HEK293 (cell line): ENCODE data around the gene SLC12A3.
A peak's percentile ranks its signal among the peaks of the same experiment; 100 is the strongest.

ENCODE experiments used
- CTCF ChIA-PET: fragments of 350-600 bp; formaldehyde crosslinking; extraction: SDS; loops from one replicate; lab custom pipeline; 2021; ENCODE audit warnings: antibody characterized with exemption; lab: Yijun Ruan, JAX
- POLR2A ChIA-PET: fragments of 300-600 bp; formaldehyde crosslinking; extraction: SDS; loops from one replicate; lab custom pipeline; 2020; ENCODE audit warnings: antibody characterized with exemption, inconsistent platforms; lab: Yijun Ruan, JAX
- H3K27ac ChIP-seq: fragments of 200-500 bp; sonication (Bioruptor generic); 2 replicates; pipeline ENCODE4 v1.5.1; 2014; ENCODE audit warnings: low read depth, low read length, control low read depth, inconsistent platforms; ENCODE audit errors: extremely low read depth
- H3K36me3 ChIP-seq, 2 experiments: fragments of 200-500 bp in 1 of 2; sonication (Bioruptor generic) in 1 of 2; 1 replicate in 1 of 2; 2 replicates in 1 of 2; pipeline ENCODE4 v1.5.1; 2014 to 2017; ENCODE audit warnings: inconsistent platforms in 2 of 2, low read length in 2 of 2; ENCODE audit not compliant: control insufficient read depth in 2 of 2, insufficient read depth in 1 of 2
- H3K4me1 ChIP-seq: fragments of 200-500 bp; sonication (Bioruptor generic); 2 replicates; pipeline ENCODE4 v1.5.1; 2014; ENCODE audit warnings: mild to moderate bottlenecking, low read length, inconsistent platforms; ENCODE audit not compliant: control insufficient read depth, insufficient read depth
- H3K4me3 ChIP-seq: 2 replicates; pipeline ENCODE4 v1.5.1; 2011; ENCODE audit warnings: low read depth, mild to moderate bottlenecking, control low read depth, low read length, moderate library complexity
- H3K9me3 ChIP-seq: fragments of 200-500 bp; sonication (Bioruptor generic); 2 replicates; pipeline ENCODE4 v1.5.1; 2014; ENCODE audit warnings: low read depth, low read length, inconsistent platforms; ENCODE audit not compliant: control insufficient read depth, insufficient read depth
- BCL6B ChIP-seq: fragments of 450-650 bp; formaldehyde crosslinking; IDR thresholded peaks from 2 replicates; pipeline ENCODE4 v1.5.1; 2017; ENCODE audit warnings: missing biosample characterization, missing genetic modification characterization
- FEZF1 ChIP-seq: fragments of 450-650 bp; formaldehyde crosslinking; IDR thresholded peaks from 2 replicates; pipeline ENCODE4 v1.5.1; 2016; ENCODE audit warnings: missing biosample characterization, missing genetic modification characterization
- HOXA7 ChIP-seq: sonication (generic); formaldehyde crosslinking; IDR thresholded peaks from 2 replicates; pipeline ENCODE4 v1.8.1; 2022; ENCODE audit warnings: missing genetic modification reagents, borderline replicate concordance
- KLF16 ChIP-seq: fragments of 450-650 bp; formaldehyde crosslinking; IDR thresholded peaks from 2 replicates; pipeline ENCODE4 v1.5.1; 2017; ENCODE audit warnings: missing biosample characterization, missing genetic modification characterization
- PRDM1 ChIP-seq: fragments of 450-650 bp; formaldehyde crosslinking; IDR thresholded peaks from 2 replicates; pipeline ENCODE4; 2016; ENCODE audit warnings: missing biosample characterization, missing genetic modification characterization
- RBAK ChIP-seq: fragments of 450-650 bp; formaldehyde crosslinking; IDR thresholded peaks from 2 replicates; pipeline ENCODE4 v1.5.1; 2016; ENCODE audit warnings: missing biosample characterization, missing genetic modification characterization
- TCF7L2 ChIP-seq: IDR thresholded peaks from 2 replicates; pipeline ENCODE4 v1.6.1; 2011; ENCODE audit warnings: low read depth, mild to moderate bottlenecking, inconsistent platforms, low read length, moderate library complexity, borderline replicate concordance
- ZBTB17 ChIP-seq: fragments of 450-650 bp; formaldehyde crosslinking; IDR thresholded peaks from 2 replicates; pipeline ENCODE4 v1.5.1; 2016; ENCODE audit warnings: missing biosample characterization, missing genetic modification characterization
- ZNF121 ChIP-seq: fragments of 450-650 bp; formaldehyde crosslinking; IDR thresholded peaks from 2 replicates; pipeline ENCODE4 v1.5.1; 2016; ENCODE audit warnings: missing biosample characterization, missing genetic modification characterization
- ZNF138 ChIP-seq: fragments of 450-650 bp; formaldehyde crosslinking; IDR thresholded peaks from 2 replicates; pipeline ENCODE4 v1.5.1; 2016; ENCODE audit warnings: missing biosample characterization, missing genetic modification characterization, borderline replicate concordance
- ZNF140 ChIP-seq: fragments of 450-650 bp; formaldehyde crosslinking; IDR thresholded peaks from 2 replicates; pipeline ENCODE4 v1.5.1; 2016; ENCODE audit warnings: missing biosample characterization, missing genetic modification characterization
- ZNF184 ChIP-seq: fragments of 450-650 bp; IDR thresholded peaks from 2 replicates; pipeline ENCODE4 v1.5.1; 2018; ENCODE audit warnings: missing biosample characterization, mild to moderate bottlenecking, missing genetic modification characterization
- ZNF266 ChIP-seq: fragments of 450-650 bp; formaldehyde crosslinking; IDR thresholded peaks from 2 replicates; pipeline ENCODE4 v1.5.1; 2016; ENCODE audit warnings: missing biosample characterization, missing genetic modification characterization, low read depth
- ZNF416 ChIP-seq: fragments of 450-650 bp; formaldehyde crosslinking; IDR thresholded peaks from 2 replicates; pipeline ENCODE4 v1.5.1; 2016; ENCODE audit warnings: missing biosample characterization, missing genetic modification characterization
- ZNF658 ChIP-seq: fragments of 450-650 bp; formaldehyde crosslinking; IDR thresholded peaks from 2 replicates; pipeline ENCODE4; 2016; ENCODE audit warnings: missing biosample characterization, missing genetic modification characterization
- ZNF664 ChIP-seq: fragments of 450-650 bp; formaldehyde crosslinking; IDR thresholded peaks from 2 replicates; pipeline ENCODE4 v1.5.1; 2016; ENCODE audit warnings: missing biosample characterization, missing genetic modification characterization
- ZNF776 ChIP-seq: fragments of 450-650 bp; formaldehyde crosslinking; IDR thresholded peaks from 2 replicates; pipeline ENCODE4 v1.5.0; 2017; ENCODE audit warnings: missing biosample characterization, missing genetic modification characterization, borderline replicate concordance
- ZSCAN30 ChIP-seq: fragments of 450-650 bp; IDR thresholded peaks from 2 replicates; pipeline ENCODE4 v1.5.1; 2018; ENCODE audit warnings: missing biosample characterization, mild to moderate bottlenecking, missing genetic modification characterization, moderate library complexity
- TF ChIP-seq, protein P1 (sequence below): fragments of 450-650 bp; formaldehyde crosslinking; conservative IDR thresholded peaks from 2 replicates; pipeline ENCODE4 v1.5.1; 2016; ENCODE audit warnings: low read depth, missing biosample characterization, missing genetic modification characterization

Gene SLC12A3

DNA sequence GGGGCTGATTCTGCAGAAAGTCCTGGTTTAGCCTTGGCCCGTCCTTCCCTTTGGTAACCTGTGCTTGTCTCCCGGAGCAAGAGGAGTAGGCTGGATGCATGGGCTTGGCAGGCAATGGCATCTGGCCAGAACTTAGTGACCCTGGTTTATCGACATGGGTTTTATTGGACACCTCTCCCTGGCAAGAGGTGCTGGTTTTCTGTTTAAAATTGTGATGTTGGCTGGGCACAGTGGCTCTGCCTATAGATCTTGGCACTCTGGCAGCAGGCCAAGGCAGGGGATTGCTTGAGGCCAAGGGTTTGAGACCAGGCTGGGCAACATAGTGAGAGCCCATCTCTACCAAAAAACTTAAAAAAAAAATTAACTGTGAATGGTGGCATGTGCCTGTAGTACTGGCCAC, 31.2 kb downstream of the SLC12A3 start:
- CTCF ChIA-PET = interaction anchor here (0.9 kb wide), 1 partner anchor 31 kb away, joined by 3 read pairs; no protein-coding TSS in a partner anchor
- Histone ChIP-seq H3K9me3 (no peaks in the 10 kb centered on the region), H3K4me3 (no peak overlapping the region), H3K4me1 (no peaks in the 10 kb centered on the region), H3K27ac (no peak overlapping the region), H3K36me3 (no peaks in the 10 kb centered on the region)
- POLR2A ChIA-PET = no interaction called here
- TF ChIP-seq ZBTB17 (no peak), ZSCAN30 (tag by site-specific recombination) (no peak), HOXA7 (CRISPR knock-in tag) (no peak), KLF16 (tag by site-specific recombination) (no peak), ZNF416 (tag by site-specific recombination) (no peak), ZNF664 (tag by site-specific recombination) (no peak), TCF7L2 (no peak), ZNF140 (tag by site-specific recombination) (no peak)
- TF ChIP-seq, protein P1, sequence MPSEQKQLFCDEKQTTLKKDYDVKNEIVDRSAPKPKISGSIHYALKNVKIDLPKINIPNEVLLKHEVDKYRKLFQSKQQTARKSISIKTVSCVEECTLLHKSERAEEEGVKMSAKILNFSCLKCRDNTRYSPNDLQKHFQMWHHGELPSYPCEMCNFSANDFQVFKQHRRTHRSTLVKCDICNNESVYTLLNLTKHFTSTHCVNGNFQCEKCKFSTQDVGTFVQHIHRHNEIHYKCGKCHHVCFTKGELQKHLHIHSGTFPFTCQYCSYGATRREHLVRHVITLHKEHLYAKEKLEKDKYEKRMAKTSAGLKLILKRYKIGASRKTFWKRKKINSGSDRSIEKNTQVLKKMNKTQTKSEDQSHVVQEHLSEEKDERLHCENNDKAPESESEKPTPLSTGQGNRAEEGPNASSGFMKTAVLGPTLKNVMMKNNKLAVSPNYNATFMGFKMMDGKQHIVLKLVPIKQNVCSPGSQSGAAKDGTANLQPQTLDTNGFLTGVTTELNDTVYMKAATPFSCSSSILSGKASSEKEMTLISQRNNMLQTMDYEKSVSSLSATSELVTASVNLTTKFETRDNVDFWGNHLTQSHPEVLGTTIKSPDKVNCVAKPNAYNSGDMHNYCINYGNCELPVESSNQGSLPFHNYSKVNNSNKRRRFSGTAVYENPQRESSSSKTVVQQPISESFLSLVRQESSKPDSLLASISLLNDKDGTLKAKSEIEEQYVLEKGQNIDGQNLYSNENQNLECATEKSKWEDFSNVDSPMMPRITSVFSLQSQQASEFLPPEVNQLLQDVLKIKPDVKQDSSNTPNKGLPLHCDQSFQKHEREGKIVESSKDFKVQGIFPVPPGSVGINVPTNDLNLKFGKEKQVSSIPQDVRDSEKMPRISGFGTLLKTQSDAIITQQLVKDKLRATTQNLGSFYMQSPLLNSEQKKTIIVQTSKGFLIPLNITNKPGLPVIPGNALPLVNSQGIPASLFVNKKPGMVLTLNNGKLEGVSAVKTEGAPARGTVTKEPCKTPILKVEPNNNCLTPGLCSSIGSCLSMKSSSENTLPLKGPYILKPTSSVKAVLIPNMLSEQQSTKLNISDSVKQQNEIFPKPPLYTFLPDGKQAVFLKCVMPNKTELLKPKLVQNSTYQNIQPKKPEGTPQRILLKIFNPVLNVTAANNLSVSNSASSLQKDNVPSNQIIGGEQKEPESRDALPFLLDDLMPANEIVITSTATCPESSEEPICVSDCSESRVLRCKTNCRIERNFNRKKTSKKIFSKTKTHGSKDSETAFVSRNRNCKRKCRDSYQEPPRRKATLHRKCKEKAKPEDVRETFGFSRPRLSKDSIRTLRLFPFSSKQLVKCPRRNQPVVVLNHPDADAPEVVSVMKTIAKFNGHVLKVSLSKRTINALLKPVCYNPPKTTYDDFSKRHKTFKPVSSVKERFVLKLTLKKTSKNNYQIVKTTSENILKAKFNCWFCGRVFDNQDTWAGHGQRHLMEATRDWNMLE (tag by site-specific recombination) = no peak

- ChIA-PET POLR2A (no interaction called here), CTCF (interaction anchor here (0.9 kb wide), 1 partner anchor 30 kb away, joined by 3 read pairs; no protein-coding TSS in a partner anchor)
- H3K4me1 ChIP-seq = no peaks in the 10 kb centered on the region
- H3K36me3 ChIP-seq = no peaks in the 10 kb centered on the region
- no peak overlapping the region for H3K4me3 ChIP-seq
- no peaks in the 10 kb centered on the region for H3K9me3 ChIP-seq
- TF ChIP-seq ZNF121 (tag by site-specific recombination) (0 out of 2 replicates have a peak, but pooled peaks have one; percentile 28), PRDM1 (tag by site-specific recombination) (peak; percentile 64; the same call in 1 of the 2 replicates), ZNF184 (tag by site-specific recombination) (no peak), RBAK (tag by site-specific recombination) (no peak), ZNF776 (tag by site-specific recombination) (no peak)
- no peak overlapping the region for H3K27ac ChIP-seq
Observed at GRCh38 chr16:56897026-56897799, 32.2 kb downstream of the SLC12A3 start.

DNA sequence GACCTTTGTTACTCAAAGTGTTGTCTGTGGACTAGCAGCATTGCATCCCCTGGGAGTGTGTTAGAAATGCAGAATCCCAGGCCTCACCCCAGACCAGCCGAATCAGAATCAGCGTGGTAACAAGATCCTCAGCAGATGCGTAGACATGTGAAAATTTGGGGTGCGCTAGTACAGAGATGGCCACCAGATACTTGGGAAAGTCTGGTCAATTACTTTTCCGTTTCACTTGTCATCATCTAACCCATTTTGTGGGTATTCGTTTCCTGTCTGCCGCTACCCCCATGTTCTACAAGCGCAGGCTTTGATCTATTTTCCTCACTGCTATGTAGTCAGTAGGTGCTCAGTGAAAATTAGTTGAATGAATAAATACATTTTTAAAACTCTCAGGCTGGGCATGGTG, 33.8 kb downstream of the SLC12A3 start:
- no peak for TF ChIP-seq ZNF266
- TF ChIP-seq ZNF664 (tag by site-specific recombination) = 0 out of 2 replicates have a peak, but pooled peaks have one; percentile 33
- no peak for TF ChIP-seq ZNF138 (tag by site-specific recombination)
- no peak for TF ChIP-seq ZNF658
- no peak for TF ChIP-seq BCL6B (tag by site-specific recombination)
- no peak for TF ChIP-seq FEZF1 (tag by site-specific recombination)
- TF ChIP-seq, all 188 proteins: peak for 1
- no peaks in the 10 kb centered on the region for H3K36me3 ChIP-seq
- no peaks in the 10 kb centered on the region for H3K4me1 ChIP-seq
- H3K4me3 ChIP-seq = no peak overlapping the region
- ChIA-PET CTCF (no interaction called here), POLR2A (no interaction called here)
- H3K27ac ChIP-seq = no peak overlapping the region
- H3K9me3 ChIP-seq = no peaks in the 10 kb centered on the region
